ENCODE measurements around the gene FZR1. TPM values are rescaled to one million over a fixed set of nuclear protein-coding genes. Genes with fewer than 3 reads are reported as not detected.
A peak's percentile ranks its signal among the peaks of the same experiment; 100 is the strongest.

The FZR1 gene
- total RNA-seq, 1 donor = 36.6 TPM

GRCh38 chr19:3465552-3465951 lies 40.6 kb upstream of the FZR1 start:
- H3K9me3 ChIP-seq (ENCODE audit: low read depth, low read length) = no peaks in the 10 kb centered on the region
- H3K27me3 ChIP-seq (ENCODE audit: insufficient read depth, low read length) = no peaks in the 10 kb centered on the region
- peaks cover 8% of the 10 kb centered on the region for H3K79me2 ChIP-seq (ENCODE audit: insufficient read depth, low read length)
- peak; percentile 70 for DNase-seq (ENCODE audit: insufficient read length, low spot score, missing footprints)
- no peak overlapping the region for H3K27ac ChIP-seq (ENCODE audit: low read depth, low read length)
- H3K4me2 ChIP-seq (ENCODE audit: insufficient read depth, low read length) = no peak overlapping the region
- H3K4me3 ChIP-seq (ENCODE audit: insufficient read depth, low read length) = no peak overlapping the region
- TF ChIP-seq, protein P1, sequence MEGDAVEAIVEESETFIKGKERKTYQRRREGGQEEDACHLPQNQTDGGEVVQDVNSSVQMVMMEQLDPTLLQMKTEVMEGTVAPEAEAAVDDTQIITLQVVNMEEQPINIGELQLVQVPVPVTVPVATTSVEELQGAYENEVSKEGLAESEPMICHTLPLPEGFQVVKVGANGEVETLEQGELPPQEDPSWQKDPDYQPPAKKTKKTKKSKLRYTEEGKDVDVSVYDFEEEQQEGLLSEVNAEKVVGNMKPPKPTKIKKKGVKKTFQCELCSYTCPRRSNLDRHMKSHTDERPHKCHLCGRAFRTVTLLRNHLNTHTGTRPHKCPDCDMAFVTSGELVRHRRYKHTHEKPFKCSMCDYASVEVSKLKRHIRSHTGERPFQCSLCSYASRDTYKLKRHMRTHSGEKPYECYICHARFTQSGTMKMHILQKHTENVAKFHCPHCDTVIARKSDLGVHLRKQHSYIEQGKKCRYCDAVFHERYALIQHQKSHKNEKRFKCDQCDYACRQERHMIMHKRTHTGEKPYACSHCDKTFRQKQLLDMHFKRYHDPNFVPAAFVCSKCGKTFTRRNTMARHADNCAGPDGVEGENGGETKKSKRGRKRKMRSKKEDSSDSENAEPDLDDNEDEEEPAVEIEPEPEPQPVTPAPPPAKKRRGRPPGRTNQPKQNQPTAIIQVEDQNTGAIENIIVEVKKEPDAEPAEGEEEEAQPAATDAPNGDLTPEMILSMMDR (IDR thresholded peaks at IDR 0.05; ENCODE audit: extremely low read depth, low read depth, low read length) = no peak
- H2AFZ ChIP-seq (ENCODE audit: low read length) = no peak overlapping the region
- H3K4me1 ChIP-seq (ENCODE audit: insufficient read depth, low read length) = no peaks in the 10 kb centered on the region
- H3K36me3 ChIP-seq (ENCODE audit: insufficient read depth, low read length) = peaks cover 20% of the 10 kb centered on the region
- H4K20me1 ChIP-seq (ENCODE audit: insufficient read depth, low read length) = peaks cover 22% of the 10 kb centered on the region

GRCh38 chr19:3466635-3467034 lies 39.5 kb upstream of the FZR1 start:
- Histone ChIP-seq H3K27me3 (ENCODE audit: insufficient read depth, low read length) (no peaks in the 10 kb centered on the region), H2AFZ (ENCODE audit: low read length) (no peak overlapping the region), H3K4me3 (ENCODE audit: insufficient read depth, low read length) (no peak overlapping the region), H3K79me2 (ENCODE audit: insufficient read depth, low read length) (peaks cover 2% of the 10 kb centered on the region), H3K9me3 (ENCODE audit: low read depth, low read length) (no peaks in the 10 kb centered on the region), H3K4me2 (ENCODE audit: insufficient read depth, low read length) (no peak overlapping the region), H3K4me1 (ENCODE audit: insufficient read depth, low read length) (no peaks in the 10 kb centered on the region), H4K20me1 (ENCODE audit: insufficient read depth, low read length) (peaks cover 23% of the 10 kb centered on the region), H3K36me3 (ENCODE audit: insufficient read depth, low read length) (peaks cover 18% of the 10 kb centered on the region), H3K27ac (ENCODE audit: low read depth, low read length) (no peak overlapping the region)
- TF ChIP-seq, protein P1 (IDR thresholded peaks at IDR 0.05; ENCODE audit: extremely low read depth, low read depth, low read length) = no peak
- peak; percentile 69 for DNase-seq (ENCODE audit: insufficient read length, low spot score, missing footprints)

DNA sequence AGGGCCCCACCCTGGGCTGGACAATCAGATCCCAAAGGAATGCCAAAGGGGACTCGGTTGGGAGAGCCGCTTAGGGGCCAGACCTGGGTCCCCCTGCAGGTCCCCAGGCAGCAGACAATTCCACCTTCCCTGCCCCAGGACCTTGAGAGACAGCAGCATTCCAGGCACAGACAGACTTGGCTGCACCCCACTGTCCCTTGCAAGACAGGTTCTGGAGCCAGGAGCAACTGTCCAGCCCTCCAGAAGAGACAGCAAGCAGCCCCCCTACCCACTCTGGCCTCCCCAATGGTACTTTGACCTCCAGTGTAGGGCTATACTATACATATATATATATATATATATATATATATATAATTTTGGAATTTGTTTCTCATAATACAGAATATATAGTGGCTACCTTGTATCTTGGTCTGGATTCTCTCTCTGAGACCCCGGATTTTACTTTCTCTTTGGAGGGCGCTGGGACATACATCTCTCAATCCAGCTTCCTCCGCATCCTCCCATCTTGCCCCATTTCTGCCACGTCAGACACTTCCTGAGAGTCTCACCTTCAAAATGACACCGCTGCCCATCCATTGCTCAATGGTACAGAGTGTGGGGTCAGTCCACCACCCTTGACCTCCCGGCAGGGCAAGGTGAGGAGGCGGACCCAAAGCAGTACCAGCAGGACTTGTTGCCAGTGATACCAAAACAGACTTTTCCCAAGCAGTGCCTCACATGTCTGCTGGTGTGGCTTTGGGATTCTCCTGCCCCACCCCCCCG lies 38.5 kb upstream of the FZR1 start:
- H3K79me2 ChIP-seq (ENCODE audit: insufficient read depth, low read length) = no peaks in the 10 kb centered on the region
- no peaks in the 10 kb centered on the region for H3K27me3 ChIP-seq (ENCODE audit: insufficient read depth, low read length)
- peak; percentile 80 for DNase-seq (ENCODE audit: insufficient read length, low spot score, missing footprints)
- no peak overlapping the region for H3K4me2 ChIP-seq (ENCODE audit: insufficient read depth, low read length)
- peaks cover 15% of the 10 kb centered on the region for H3K36me3 ChIP-seq (ENCODE audit: insufficient read depth, low read length)
- no peak overlapping the region for H3K4me3 ChIP-seq (ENCODE audit: insufficient read depth, low read length)
- no peak overlapping the region for H2AFZ ChIP-seq (ENCODE audit: low read length)
- H3K27ac ChIP-seq (ENCODE audit: low read depth, low read length) = no peak overlapping the region
- TF ChIP-seq, protein P1 (IDR thresholded peaks at IDR 0.05; ENCODE audit: extremely low read depth, low read depth, low read length) = no peak
- H4K20me1 ChIP-seq (ENCODE audit: insufficient read depth, low read length) = peaks cover 30% of the 10 kb centered on the region
- no peaks in the 10 kb centered on the region for H3K4me1 ChIP-seq (ENCODE audit: insufficient read depth, low read length)
- no peaks in the 10 kb centered on the region for H3K9me3 ChIP-seq (ENCODE audit: low read depth, low read length)

GRCh38 chr19:3468211-3468610 lies 37.9 kb upstream of the FZR1 start:
- DNase-seq (ENCODE audit: insufficient read length, low spot score, missing footprints) = peak; percentile 69
- H3K4me2 ChIP-seq (ENCODE audit: insufficient read depth, low read length) = no peak overlapping the region
- no peak overlapping the region for H3K4me3 ChIP-seq (ENCODE audit: insufficient read depth, low read length)
- H4K20me1 ChIP-seq (ENCODE audit: insufficient read depth, low read length) = peaks cover 30% of the 10 kb centered on the region
- no peak overlapping the region for H2AFZ ChIP-seq (ENCODE audit: low read length)
- no peaks in the 10 kb centered on the region for H3K27me3 ChIP-seq (ENCODE audit: insufficient read depth, low read length)
- H3K27ac ChIP-seq (ENCODE audit: low read depth, low read length) = no peak overlapping the region
- H3K4me1 ChIP-seq (ENCODE audit: insufficient read depth, low read length) = no peaks in the 10 kb centered on the region
- no peaks in the 10 kb centered on the region for H3K79me2 ChIP-seq (ENCODE audit: insufficient read depth, low read length)
- peaks cover 9% of the 10 kb centered on the region for H3K36me3 ChIP-seq (ENCODE audit: insufficient read depth, low read length)
- H3K9me3 ChIP-seq (ENCODE audit: low read depth, low read length) = no peaks in the 10 kb centered on the region
- TF ChIP-seq, protein P1 (IDR thresholded peaks at IDR 0.05; ENCODE audit: extremely low read depth, low read depth, low read length) = no peak
